ENCODE measurements around the gene TNXB.
"Not testable (repeated sequence)": the region's sequence is repeated elsewhere in the genome, so short reads cannot be mapped to it uniquely, and the experiment has no call there.

TNXB gene

DNA sequence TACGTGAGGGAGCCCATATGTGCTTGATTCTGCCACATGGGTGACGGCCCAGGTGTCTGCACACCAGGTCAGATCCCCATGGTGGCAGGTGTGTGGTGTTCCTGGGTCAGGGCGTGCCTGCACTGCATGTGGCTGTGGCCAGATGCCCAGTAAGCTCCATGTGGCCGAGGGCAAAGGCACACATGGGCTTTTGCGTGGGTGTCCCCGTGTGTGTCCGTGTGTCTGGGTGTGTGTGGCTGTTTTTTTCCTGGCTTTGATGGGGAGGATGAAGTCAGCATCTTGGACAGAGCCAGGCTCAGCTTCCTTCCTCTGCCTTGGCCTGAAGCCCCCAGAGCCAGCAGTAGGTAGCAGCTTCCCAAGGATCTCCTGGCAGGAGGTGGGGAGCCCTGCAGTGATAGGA is 1.5 kb upstream of the TNXB start:
- no peak for DNase-seq (ENCODE audit: low spot score)

DNA sequence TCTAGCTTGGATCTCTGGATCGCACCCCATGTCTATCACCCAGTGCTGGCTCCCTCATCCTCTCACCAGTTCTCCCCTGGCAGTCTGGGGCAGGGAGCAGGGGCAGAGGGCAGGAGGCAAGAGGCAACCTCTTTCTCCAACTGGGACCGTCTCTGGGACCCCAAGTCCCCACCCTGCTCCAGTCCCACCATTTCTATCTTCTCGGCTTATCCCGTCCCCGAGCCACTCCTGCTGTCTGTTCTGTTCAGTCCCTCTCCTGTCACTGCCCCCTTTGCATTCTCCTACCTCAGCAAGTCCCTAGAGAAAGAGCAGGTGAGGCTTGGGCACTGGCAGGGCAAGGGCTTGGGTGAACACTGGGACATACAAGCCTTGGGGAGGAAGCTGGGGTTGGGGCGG is 625 bp upstream of the TNXB start:
- DNase-seq (ENCODE audit: low spot score): no peak

DNA sequence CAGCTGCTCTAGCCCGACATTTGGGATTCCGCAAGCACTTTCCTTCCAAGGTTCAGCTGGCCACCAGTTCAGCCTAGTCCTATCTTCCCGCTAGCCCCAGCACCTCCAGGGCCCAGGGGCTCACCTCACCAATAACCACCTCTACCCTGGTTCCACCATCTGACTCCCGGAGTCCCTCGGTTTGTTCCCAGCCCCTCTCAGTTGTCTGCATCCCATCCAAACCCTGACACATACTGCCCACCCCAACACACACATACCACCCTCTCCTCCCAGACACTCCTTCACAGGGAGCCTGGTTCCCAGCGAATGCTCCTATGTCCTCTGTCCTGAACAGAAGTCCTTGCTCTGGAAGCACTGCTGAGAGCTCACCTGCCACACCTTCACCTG is 418 bp downstream of the TNXB start:
- no peak for DNase-seq (ENCODE audit: low spot score)

DNA sequence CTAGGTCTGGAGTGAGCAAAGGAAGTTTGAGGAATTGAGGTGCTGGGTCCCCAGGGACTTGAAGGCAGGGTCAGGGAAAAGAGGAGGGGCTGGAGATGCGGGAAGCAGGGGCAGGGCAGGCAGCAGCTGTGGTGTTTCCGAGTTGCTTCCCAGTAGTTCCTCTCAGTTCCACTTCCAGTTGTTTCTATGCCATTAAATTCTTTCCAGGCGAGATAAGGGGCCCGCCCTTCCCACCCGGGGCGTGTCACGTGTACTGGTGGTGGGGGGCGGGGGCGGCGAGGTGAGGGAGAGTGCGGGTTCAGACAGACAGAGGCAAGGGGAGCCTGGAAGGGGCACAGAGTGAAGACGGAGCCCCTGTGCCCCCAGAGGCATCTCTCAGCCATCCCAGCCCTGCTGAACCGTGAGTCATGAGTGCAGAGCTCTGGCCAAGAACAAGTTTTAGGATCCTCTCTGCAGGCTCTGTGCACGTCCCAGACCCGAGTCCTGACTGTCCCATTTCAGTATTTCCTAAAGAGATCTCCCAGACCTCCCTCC is 977 bp downstream of the TNXB start:
- no peak for DNase-seq (ENCODE audit: low spot score)

GRCh38 chr6:32107406-32107805 is 1.7 kb downstream of the TNXB start:
- DNase-seq (ENCODE audit: low spot score): no peak

- no peak for DNase-seq (ENCODE audit: low spot score)
Observed at GRCh38 chr6:32105433-32105832, 3.7 kb downstream of the TNXB start.

GRCh38 chr6:32102255-32102654 is 6.9 kb downstream of the TNXB start:
- no peak for DNase-seq (ENCODE audit: low spot score)

DNA sequence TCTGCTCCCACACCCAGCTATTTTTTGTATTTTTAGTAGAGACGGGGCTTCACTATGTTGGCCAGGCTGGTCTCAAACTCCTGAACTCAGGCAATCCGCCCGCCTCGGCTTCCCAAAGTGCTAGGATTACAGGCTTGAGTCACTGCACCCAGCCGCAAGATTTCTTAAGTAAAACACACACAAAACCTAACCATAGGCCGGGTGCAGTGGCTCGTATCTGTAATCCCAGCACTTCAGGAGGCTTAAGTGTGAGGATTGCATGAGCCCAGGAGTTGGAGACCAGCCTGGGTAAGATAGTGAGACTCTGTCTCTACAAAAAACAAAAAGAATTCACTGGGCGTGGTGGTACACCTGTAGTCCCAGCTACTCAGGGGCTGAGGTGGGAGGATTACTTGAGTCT is 8.9 kb downstream of the TNXB start:
- DNase-seq (ENCODE audit: low spot score): not testable (repeated sequence)

- no peak for DNase-seq (ENCODE audit: low spot score)
Observed at GRCh38 chr6:32097364-32097763, 11.8 kb downstream of the TNXB start.

- no peak for DNase-seq (ENCODE audit: low spot score)
Observed at GRCh38 chr6:32096394-32097258, 12.5 kb downstream of the TNXB start.

- DNase-seq (ENCODE audit: low spot score): no peak
Observed at GRCh38 chr6:32096087-32096393, 13.1 kb downstream of the TNXB start.

- no peak for DNase-seq (ENCODE audit: low spot score)
Observed at GRCh38 chr6:32095338-32096086, 13.6 kb downstream of the TNXB start.

- no peak for DNase-seq (ENCODE audit: low spot score)
Observed at GRCh38 chr6:32092760-32093497, 16.2 kb downstream of the TNXB start.

- DNase-seq (ENCODE audit: low spot score): no peak
Observed at GRCh38 chr6:32089082-32089828, 19.9 kb downstream of the TNXB start.

GRCh38 chr6:32088487-32089049 is 20.6 kb downstream of the TNXB start:
- DNase-seq (ENCODE audit: low spot score): no peak

DNA sequence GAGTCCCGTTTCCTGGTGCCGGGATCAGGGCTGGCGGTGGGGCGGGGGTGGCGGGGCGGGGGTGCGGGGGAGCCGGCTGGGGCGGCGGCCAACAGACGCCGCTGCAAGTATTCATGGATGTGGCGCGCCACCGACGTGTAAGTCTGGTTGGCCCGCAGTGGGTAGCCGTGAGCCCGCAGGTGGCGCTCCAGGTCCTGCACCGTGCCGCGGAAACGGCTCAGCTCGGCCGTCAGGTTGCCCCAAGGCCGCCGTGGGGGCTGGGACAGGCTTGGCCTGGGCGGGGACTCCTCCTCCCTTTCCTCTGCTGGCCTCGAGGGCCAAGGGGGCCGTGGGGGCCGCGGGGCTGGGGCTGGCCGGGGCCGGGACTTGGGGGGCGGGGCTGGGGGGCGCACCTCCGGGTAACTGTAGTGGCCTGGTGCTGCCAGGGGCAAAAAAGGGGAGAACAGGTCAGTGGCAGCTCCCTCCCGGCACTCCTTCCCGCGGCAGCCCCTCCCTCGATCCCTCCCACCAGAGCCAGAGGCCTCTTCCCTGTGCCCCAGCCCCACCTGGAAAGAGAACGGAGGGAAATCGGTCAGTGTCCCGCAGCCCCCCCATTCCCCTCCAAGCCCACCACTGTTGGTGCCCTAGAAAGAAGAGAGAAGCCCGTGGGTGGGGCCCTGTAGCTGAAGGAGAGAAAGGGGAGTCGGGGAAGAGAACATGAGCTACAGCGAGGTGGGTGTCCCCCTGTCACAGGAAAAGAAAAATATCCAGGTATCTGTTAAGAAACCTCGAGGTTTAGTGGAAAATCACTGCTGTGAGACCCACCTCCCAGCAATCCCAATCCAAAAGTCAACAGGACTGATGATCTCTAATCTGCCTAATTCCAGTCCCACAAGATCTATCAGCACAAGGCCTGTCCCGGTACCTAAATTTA is 21.3 kb downstream of the TNXB start:
- DNase-seq (ENCODE audit: low spot score): peak; percentile 70

- DNase-seq (ENCODE audit: low spot score): peak; percentile 85
Observed at GRCh38 chr6:32086661-32087573, 22.2 kb downstream of the TNXB start.

GRCh38 chr6:32085759-32086459 is 23.2 kb downstream of the TNXB start:
- DNase-seq (ENCODE audit: low spot score): no peak

- DNase-seq (ENCODE audit: low spot score): no peak
Observed at GRCh38 chr6:32084780-32085179, 24.4 kb downstream of the TNXB start.

All from kidney tubule cell (primary cell).